Hypothalamus (tissue), 51 donors: Measurements from ENCODE around the gene UNC13A.

Source experiments
- DNase-seq, 51 donors: peaks; one replicate each; lab custom pipeline; 2025; lab: John Stamatoyannopoulos, UW

Gene UNC13A

GRCh38 chr19:17632577-17632976, 55.6 kb downstream of the UNC13A start:
- DNase-seq = no peak

DNA sequence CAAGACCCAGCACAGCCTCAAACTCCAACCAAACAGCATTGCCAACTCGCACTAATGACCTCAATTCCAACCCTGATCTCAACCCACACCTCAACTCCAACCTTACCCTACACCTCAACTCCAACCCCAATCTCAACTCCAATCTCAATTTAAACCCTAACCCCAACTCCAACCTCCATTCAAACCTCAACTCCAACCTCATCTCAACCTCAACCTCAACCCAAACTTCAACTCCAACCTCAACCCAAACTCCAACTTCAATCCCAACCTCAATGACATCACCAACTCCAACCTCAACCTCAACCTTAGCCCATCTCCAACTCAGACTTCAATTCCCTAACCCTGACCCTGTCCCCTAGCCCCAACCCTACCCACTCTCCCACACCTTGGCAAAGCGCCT, 58.4 kb downstream of the UNC13A start:
- DNase-seq = no peak

DNA sequence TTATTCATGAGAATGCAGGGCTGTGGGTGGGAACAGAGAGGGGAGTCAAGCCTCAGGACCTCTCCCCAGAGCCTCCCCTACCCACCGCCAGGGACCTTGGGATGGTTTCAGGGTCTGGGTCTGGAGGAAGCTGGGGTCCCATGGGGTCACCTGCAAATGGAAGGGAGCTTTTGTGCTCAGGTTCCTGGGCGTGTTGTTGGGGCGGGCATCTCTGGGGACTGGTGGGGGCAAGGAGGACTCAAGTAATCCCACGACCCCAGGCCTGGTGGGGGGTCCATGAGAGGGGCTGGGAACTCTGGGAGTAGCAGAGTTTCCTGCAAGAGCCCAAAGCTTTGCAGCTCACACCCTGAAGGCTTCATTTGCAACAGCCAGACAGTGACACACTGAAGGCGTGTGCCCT, 60.2 kb downstream of the UNC13A start:
- no peak for DNase-seq

DNA sequence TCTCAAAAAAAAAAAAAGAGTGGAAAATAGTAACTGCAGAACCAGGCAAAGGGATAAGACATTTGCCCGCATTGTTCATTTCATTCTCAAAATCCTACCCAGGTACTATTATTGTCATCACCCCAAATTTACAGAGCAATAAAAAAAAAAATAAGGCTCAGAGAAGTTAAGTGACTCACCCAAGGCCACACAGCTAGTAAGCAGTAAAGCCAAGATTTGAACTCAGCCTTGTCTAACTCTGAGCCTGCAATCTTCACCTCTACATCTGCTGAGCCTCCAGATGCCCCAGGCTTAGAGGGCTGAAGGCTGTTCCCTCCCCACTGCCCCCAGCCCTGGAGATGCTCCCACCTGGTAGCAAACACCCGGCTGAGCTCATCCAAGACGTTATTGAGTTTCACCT, 61.0 kb downstream of the UNC13A start:
- DNase-seq = no peak

DNA sequence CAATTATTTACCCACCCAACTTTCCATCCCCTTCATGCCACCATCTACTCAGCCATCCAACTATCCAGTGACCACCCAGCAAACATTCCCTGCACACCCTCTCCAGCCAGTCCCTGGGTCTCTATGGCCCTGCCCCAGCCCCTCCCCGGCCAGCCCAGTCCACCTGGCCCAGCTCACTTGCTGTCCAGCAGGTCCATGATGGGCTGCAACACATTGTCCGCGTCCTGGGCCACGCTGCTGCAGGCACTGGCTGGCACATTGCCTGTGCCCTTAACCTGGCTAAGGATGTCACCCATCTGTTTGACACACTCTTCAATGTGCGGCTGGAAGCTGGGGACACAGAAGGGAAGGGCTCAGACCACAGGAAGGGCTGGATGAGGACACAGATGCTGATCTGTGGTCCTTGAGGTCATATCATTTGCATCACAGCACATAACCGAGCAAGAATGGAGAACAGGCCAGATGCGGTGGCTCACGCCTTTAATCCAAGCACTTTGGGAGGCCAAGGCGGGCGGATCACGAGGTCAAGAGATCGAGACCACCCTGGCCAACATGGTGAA, 61.6 kb downstream of the UNC13A start:
- no peak for DNase-seq

DNA sequence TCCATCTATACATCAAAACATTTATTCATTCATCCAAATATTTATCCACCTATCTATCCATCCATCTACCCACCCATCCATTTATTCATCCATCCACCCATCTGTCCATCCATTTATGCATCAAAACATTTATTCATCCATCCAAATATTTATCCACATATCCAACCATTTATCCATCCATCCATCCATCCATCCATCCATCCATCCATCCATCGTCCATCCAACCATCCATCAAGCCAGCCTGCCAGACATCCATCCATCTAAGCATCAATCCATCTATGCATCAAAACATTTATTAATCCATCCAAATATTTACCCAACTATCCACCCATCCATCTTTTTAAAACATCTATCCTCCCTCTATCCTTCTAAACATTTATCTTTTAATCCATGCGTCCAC, 62.2 kb downstream of the UNC13A start:
- no peak for DNase-seq

GRCh38 chr19:17625043-17625442, 63.1 kb downstream of the UNC13A start:
- no peak for DNase-seq

DNA sequence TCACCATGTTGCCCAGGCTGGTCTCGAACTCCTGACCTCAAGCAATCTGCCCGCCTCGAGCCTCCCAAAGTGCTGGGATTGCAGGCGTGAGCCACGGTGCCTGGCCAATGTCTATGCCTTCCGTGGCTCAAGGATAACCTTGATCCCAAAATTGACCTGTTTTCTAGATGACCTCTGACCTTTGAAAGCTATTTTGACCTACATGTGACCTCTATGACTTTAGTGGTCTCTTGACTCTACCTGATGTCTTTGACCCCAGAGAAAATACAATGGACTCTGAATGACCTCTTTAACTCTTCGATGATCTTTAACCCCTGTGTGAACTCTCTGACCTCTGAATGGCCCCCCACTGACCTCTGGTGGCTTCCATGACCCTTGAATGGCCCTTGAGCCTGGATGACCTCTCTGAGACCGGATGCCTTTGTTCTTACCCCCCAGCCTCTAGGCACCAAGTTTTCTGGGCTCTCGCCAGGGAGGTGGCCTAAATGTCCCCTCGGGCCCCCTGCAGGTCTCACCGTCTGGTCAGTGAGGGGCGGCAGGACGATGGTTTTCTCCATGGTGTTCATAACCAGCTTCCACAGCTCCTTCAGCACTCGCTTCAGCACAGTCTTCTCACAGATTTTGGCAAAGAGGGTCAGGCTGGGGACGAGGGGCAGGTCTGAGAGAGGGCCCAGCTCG, 63.7 kb downstream of the UNC13A start:
- no peak for DNase-seq

GRCh38 chr19:17623224-17623935, 64.8 kb downstream of the UNC13A start:
- DNase-seq = no peak

GRCh38 chr19:17620696-17621095, 67.5 kb downstream of the UNC13A start:
- DNase-seq = no peak

- DNase-seq = no peak
Observed at GRCh38 chr19:17618936-17619335, 69.2 kb downstream of the UNC13A start.

GRCh38 chr19:17618281-17618903, 69.8 kb downstream of the UNC13A start:
- no peak for DNase-seq

DNA sequence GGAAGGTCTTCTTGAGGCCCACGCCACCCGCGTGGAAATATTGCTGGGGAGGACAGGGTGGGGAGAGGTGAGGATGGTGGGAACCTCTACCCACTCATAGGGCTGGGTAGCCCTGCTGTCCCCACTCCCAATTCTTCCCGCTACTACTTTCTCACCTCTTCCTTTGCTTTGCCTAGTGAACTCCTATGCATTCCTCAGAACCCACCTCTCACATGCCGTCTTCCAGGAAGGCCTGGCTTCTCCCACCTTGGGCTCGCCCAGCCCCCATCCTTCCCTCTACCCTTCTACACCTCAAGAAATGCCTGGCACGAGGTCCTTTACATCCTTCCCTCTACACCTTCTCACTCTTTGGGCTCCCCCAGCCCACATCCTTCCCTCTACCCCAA, 70.4 kb downstream of the UNC13A start:
- no peak for DNase-seq

GRCh38 chr19:17616961-17617806, 71.0 kb downstream of the UNC13A start:
- DNase-seq = peak in 1 of 51 donors; percentile 13

DNA sequence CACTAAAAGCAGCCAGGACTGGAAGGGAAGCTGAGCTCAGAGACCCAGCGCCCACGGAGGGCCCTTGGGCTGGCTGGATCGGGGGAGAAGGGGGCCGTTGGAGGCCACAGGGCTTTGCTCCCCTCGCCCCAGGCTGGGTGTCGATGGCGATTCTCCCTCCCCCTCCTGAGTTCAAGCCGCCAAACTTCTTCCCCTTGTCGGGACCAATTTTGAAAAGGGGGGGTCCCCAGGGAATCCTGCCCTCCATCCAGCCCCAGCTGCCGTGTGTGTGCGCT, 71.5 kb downstream of the UNC13A start:
- DNase-seq = no peak

GRCh38 chr19:17615889-17616685, 72.1 kb downstream of the UNC13A start:
- no peak for DNase-seq

GRCh38 chr19:17614476-17614875, 73.7 kb downstream of the UNC13A start:
- no peak for DNase-seq

GRCh38 chr19:17611462-17612244, 76.5 kb downstream of the UNC13A start:
- no peak for DNase-seq

DNA sequence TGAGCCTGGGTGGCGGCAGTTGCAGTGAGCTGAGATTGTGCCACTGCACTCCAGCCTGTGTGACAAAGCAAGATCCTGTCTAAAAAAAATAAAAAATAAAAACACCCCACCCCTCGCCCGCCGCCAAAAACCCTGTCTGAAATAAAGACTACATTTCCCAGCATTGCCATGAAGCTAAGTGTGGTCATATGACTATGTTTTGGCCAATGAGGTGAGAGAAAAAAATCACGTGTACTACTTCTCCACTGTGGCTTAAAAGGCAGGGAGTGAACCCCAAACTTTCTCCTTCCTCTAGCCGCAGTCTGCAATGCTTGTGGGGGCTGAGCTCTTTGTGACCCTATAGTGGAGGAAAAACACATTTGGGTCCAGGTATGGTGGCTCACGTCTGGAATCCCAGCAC, 77.8 kb downstream of the UNC13A start:
- no peak for DNase-seq
